DMS153 (cell line): Measurements from ENCODE around the gene GCFC2.
"Not testable (repeated sequence)": the region's sequence is repeated elsewhere in the genome, so short reads cannot be mapped to it uniquely, and the experiment has no call there.

ENCODE experiments used
- DNase-seq: peaks from one replicate; lab custom pipeline; 2025; lab: John Stamatoyannopoulos, UW

The GCFC2 gene

DNA sequence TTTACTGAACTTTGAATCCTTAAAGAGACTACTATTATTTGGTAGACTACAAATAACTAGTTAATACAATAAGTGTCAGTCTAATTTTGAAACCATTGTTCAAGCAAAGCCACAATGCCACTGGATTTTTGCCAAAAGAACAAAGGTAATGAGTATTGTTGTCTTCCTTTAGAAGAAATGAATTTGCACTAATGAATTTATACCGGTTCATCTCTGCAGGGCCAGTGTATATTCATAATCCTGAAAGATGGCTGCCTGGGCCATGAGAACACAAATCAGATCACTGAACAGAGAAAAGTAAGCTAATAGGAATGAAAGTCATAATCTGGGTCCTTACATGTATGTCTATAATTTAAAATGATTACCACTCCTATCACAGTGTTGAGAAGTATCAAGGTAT, 31.2 kb downstream of the GCFC2 start:
- no peak for DNase-seq

DNA sequence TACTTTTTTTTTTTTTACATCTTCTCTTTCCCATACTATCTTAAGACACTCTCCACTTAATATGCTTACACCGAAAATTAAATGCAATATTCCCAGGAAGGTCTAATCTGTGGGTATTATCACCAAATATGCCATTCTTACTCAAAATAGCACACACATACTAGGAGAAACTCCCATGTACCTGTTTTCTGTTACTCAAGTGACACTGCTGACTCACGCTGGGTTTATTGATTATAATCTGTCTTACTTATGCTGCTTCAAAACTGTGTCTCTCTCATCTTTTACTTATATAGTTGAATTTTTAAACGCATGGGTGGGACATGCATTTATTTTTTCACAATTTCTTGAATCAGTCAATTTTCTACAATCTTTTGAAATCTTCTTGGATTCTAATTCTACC, 34.3 kb downstream of the GCFC2 start:
- no peak for DNase-seq

DNA sequence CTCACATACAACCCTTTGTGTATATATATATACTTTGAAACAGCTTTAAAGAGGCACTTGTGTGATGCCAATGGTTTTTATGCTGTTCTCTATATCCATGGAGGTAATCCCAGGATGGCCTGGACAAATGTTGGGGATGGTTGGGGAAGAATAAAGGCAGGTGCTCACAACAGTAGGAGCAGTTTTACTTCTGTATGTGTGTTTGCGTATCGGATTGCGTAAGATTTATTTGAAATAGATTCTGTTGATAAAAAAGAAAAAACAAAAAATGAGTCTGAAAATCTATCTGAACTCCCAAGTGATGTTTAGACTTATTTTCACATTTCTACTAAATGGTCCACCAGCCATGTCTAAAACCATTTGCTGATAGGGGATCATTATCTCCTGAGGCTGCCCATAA, 34.8 kb downstream of the GCFC2 start:
- DNase-seq, result no peak

DNA sequence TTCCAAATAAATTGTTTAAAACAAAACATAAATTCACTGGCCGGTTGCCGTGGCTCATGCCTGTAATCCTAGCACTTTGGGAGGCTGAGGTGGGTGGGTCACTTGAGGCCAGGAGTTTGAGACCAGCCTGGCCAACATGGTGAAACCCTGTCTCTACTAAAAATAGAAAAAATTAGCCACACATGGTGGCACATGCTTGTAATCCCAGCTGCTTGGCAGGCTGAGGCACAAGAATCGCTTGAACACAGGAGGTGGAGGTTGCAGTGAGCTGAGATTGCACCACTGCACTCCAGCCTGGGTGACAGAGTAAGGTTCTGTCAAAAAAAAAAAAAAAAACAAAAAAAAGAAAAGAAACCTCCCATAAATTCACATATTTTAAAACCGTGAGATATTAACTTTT, 35.3 kb downstream of the GCFC2 start:
- not testable (repeated sequence) for DNase-seq

DNA sequence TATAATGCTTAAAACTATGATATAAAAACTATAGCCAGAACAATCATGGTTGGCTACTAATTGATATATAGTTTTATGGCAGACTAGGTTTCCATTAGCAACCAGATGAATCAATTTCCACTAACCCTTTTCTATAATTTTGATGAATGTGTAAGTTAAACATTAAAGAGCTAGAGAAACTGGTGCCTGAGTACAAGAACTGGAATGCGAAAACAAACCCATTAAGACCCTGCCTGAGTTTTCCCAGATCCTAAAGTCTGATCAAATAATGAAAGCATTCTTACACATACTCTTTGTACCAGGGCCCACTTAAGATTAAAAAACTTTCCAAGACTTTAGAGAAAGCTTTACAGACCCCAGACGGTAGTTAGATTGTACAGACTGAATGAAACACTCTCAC, 42.8 kb downstream of the GCFC2 start:
- DNase-seq, result no peak

DNA sequence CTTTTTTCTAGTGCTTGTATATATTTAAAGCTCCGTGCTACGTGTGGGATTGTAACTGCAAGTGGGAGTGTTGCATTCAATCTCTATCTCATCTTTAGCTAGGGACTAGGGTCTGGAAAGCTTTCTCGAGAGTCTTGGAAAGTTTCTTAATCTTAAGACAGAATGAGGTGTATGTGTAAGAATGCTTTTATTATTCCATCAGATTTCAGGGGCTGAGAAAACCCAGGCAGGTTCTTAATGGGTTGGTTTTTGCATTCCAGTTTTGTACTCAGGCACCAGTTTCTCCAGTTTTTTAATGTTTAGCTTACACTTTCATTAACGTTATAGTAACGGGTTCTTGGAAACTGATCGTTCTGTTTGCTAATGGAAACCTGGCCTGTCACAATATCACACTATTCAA, 43.8 kb downstream of the GCFC2 start:
- no peak for DNase-seq

DNA sequence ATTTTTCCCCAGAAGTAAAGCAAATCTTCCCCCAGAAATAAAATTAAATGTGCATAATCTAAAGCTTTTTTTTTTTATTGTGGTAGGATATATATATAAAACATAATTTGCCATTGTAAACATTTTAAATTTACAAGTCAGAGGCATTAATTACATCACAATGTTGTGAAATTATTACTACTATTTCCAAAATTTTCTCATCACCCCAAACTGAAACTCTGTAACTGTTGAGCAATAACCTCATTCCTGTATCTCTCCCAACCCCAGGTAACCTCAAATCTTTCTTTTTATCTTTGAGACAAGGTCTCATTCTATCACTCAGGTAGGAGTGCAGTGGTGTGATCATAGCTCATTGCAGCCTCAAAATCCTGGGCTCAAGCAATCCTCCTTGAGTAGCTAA, 52.9 kb downstream of the GCFC2 start:
- DNase-seq, result no peak

DNA sequence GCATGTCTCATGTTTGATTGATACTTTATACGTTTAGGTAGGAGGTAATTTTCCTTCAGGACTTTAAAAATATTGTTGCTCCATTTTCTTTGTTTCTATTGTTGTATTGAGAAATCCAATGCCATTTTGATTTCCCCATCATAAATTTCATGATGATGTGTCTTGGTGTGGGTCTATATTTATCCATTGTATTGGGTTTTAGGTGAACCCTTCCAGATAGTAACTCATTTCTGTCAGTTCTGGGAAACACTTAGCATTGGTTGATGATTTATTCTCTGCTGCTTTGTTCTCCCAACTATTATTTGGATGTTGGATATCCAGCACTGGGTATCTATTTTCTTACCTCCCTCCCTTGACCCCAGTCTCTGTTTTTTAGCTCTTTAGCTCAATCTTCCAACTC, 54.2 kb downstream of the GCFC2 start:
- no peak for DNase-seq

DNA sequence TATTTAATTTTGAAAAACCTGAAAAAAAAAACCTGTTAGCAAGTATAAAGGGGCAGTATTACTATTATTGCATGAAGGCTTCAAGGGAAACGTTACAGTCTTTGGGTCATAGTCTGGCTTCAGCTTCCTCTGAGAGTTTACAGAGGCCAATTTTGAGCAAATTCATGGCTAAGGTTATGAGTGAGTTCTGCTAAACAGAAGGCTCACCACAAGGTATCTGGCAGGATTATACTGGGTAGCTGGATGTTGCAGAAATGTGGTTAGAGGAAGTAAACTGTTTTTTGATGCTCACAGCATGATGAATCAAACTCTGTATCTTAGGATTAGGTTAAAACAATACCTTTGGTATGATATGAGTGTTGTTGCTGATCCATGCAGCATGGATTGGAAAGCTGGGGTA, 54.9 kb downstream of the GCFC2 start:
- no peak for DNase-seq

DNA sequence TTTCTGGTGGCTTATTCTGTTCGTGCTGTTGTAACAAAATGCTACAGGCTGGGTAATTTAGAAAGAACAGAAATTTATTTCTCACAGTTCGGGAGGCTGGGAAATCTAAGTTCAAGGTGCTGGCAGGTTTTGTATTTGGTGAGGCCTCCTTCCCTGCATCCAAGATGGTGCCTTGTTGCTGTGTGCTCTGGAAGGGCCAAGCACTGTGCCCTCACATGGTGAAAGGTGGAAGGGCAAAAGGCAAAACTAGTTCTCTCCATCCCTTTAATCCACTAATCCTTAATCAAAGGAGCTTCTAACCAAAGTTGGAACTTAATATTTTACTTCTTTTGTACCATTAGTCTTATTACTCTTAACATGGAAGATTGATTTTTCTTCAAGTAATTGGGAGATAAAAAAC, 56.7 kb downstream of the GCFC2 start:
- DNase-seq, result no peak

DNA sequence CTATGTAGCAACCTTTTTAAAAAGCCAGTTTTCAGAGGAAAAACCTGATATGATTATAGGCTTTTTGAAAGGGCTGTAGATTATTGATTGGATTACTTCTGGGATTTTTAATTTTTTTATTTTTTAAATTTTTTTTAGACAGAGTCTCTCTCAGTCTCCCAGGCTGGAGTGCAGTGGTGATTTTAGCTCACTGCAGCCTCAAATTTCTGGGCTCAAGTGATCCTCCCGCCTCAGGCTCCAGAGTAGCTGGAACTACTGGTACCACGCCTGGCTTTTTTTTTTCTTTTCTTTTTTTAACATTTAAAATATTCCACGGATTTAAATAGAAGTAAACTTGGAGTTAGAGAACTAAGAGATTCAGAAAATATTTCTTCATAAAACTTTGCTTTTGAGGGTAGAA, 62.9 kb downstream of the GCFC2 start:
- DNase-seq, result no peak

DNA sequence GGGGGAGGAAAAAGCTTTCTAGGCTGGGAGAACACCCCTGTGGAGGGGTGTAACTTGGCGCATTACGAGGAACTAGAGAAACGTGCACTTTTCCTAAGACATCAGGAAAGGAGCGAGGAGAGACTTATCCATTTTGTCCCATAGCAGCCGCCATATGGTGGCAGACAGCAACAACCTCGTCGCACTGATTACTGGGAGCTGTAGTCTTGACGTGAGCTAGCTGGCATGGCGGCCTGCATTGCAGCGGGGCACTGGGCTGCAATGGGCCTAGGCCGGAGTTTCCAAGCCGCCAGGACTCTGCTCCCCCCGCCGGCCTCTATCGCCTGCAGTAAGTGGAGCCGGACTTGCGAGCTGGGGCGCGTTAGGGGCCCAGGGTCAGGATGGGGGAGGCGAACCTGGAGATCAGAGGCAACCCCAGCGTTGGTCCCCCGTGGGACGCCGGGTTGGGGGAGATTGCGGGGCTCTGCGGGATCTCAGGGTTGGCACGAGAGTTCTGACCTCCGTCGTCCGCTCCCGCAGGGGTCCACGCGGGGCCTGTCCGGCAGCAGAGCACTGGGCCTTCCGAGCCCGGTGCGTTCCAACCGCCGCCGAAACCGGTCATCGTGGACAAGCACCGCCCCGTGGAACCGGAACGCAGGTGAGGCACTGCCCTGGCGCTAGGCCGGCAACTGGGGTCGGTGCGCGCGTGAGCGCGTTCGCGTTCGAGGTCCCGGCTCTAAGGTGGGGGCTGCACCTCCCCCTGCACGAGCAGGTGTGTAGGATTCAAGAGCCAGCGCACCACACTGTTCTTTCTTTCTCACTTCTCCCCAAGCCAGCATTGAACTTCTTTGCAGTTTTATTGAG, 63.9 kb downstream of the GCFC2 start, which contains the start of gene MRPL19:
Gene MRPL19 (plus strand): TSS at position 201 of the 843 bp plus-strand sequence. CDS start 25 bp downstream, at position 226.
- peak; percentile 66 for DNase-seq

DNA sequence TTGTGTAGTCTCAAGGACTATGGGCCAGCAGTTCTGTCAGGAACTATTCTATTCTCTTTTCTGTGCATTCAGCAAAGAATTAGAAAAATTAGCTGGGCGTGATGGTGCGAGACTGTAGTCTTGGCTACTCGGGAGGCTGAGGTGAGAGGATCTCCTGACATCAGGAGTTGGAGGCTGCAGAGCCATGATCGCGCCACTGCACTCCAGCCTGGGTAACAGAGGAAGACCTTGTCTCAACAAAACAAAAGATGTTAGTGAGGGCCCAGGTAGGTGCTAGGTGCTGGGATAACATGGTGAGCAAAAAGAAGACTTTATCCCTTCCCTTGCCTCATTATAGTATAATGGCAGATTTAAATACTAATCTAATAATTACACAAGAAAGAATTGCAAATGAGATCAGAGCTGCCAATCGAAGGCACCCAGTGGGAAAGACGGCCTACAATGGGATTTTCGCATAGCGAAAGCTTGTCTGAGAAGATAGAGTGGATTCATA, 64.6 kb downstream of the GCFC2 start:
- DNase-seq, result no peak

DNA sequence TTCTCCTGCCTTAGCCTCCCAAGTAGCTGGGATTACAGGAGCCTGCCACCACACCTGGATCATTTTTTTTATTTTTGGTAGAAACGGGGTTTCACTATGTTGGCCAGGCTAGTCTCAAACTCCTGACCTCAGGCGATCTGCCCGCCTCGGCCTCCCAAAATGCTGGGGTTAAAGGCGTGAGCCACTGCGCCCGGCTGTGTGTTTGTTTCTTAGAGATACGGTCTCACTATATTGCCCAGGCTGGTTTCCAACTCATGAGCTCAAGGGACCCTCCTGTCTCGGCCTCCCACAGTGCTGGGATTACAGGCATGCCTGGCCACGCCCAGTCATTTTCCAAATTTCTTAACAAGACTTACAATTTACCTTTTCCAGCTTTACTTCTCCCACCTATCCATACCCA, 65.1 kb downstream of the GCFC2 start:
- no peak for DNase-seq

DNA sequence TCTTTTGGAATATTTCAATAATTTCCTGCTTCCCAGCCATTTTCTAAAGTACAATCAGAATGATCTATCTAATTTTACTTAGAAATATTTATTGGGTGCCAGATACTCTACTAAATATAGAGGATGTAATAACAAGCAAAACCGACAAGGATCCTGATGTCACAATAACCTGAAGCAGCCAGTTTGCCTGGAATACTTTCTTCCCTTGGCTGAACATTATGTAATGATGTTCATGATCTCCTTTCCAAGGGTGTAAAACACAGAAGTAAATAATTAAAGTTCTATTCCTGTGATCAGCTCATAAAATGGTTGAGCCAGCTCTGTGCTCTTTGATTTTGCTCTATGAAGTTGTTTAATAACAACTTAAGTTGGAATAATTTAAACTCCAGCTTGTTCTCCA, 66.7 kb downstream of the GCFC2 start:
- DNase-seq, result no peak

DNA sequence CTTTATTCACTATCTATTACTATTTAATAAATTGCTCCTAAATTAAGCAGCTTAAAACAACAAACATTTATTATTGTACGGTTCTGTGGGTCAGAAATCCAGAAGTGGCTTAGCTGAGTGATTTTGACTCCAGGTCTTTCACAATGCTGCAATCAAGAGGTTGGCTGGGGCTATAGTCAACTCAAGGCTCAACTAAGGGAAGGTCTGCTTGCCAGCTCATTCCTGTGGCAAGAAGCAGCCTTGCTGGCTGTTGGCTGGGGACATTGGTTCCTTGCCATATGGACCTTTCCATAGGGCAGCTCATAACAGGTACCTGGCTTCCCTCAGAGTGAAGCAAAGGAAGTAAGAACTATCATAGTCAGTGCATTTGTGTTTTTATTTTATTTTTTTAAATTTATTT, 69.1 kb downstream of the GCFC2 start:
- no peak for DNase-seq

DNA sequence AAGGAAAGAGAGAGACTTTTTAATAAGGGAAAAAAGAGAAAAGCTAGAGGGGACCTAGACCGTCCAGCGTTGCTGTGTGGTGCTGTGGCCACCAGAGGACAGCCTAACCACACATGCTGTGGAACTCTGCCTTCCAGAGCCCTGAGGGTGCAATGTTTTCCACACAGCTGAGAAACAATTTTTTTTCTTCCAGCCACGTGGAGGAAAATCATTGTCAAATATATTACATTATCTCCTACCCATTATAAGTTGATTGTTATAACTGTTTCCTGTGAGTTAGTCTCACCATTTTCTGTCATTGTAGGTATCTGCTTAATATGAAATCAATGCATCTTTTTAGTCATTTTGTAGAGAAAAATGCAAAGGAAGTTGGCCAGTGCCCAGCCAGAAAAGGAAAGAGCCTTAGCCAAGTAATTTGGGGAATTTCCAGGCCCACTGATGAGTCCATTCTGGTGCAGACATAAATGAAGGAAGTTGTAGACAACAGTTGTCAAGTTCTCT, 70.0 kb downstream of the GCFC2 start:
- no peak for DNase-seq

DNA sequence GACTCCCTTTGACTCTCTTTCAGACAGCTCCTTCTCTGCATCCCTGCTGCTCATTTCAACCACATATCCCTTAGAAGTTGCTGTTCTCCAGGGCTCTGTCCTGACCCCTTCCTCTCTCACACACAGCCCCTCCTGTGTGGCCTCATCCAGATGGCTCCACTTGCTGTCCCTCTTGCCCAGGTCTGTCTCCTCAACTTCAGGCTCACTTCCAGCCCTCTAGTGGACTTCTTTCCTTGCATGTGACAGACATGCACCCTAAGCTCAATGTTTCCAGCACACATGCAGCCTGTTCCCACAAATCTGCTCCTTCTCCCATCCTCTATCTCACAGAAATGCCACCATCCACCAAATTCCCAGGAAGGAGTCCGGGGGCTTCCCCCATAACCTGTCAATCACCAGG, 73.1 kb downstream of the GCFC2 start:
- DNase-seq, result no peak

DNA sequence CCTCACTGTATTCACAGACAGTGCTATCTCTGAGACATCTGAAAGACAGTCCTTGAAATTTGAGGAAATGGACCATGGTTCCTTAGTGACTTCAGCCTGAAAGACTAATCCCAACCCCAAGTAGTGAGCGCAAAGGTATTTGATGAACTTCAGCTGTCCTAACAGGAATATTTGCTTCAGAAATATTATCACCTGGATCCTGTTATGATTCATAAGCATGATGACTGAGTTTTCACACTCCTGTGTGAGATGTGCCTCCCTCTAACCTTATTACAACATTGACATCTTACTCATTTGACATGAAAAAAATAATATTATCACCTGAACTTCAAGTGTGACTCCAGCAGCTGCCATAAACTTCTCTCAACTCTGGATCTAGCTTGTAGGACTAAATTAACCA, 75.8 kb downstream of the GCFC2 start:
- no peak for DNase-seq

DNA sequence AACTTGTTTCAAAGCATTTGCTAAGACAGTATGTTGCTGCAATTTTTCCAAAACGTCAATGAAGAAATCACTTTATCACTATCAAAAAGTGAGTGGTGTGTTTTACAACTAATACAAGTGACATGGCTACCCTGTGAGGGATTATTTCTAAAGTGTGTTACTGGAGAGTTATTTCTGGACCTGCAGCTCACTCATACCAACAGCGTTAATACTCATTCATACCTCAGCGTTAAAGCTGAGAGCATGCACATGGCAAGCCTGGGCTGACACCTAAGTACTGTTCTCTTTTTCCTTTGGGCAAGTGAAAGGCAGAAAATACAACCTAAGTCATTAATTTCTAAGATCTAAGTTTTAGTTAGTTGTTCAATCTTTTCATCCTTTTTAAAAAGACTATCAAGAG, 77.1 kb downstream of the GCFC2 start:
- DNase-seq, result no peak

DNA sequence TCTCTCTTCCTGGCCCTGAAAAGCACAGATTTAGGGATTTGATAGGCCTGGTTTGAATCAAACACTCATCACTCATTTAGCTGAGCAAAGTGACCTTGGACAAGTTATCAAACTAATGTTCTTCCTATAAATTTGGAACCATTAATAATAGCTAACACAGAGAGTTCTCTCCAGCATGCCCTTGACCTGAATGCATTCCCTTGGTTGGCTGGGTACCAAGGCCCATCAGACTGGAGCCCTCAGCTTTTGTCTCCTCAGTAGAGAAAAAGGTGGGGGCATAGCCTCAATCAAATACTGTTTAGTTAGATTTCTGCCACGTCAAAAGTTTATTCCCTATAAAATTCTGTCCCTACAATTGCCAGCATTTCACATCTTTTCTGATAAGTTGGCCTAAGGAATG, 77.9 kb downstream of the GCFC2 start:
- DNase-seq, result no peak

DNA sequence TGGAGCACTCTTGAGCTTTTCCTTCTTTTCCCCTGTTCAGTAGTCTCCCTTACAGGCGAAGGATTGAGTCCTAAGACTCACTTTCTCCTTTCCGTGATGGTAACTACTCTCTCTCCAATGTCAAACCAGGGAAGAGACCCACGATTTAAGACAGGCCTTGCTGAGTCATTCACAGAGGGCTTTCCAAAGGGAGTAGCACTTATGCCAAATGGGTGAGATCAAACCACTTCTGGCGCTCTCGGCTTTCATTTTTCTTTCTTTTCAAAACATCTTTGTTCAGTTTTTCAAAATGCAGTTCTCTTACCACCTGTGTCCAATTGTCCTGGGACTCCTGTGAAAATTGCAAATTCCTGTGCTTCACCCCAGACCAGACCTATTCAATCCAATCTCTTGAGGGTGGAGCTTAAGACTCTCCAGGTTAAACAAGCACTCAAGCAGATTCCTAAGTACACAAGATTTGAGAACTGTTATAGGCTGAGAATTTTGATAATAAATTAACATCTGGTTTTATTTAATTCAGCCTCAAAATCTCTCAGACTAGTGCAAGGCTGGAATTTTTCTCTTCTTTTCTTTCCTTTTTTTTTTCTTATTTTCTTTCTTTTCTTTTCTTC, 78.5 kb downstream of the GCFC2 start:
- no peak for DNase-seq

DNA sequence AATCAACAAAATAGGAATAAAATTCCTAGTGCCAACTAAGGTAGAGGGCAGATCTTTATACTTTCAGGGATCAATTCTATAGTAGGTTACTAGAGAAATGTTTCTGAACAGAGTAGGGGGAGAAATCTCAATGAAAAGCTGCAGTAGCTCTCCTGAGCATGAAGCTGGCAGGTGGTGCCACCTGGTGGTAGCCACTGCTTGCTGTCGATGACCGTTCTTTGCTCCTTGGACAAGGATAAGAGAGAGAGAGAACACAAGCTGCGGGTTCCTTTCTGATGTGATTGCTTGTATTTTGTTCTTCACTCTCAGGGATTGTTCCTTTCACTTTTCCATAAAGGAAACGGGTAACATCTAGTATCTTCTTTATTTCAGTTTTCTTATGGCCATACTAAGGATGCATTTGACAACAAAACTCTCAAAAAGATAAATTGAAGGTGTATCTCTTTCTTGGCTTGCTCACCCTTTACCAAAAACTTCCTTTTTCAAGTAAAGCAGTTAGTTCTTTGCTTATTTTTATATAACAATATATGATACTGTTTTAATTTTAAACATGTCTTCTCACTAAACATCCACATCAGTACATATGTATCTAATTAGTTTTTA, 82.7 kb downstream of the GCFC2 start:
- DNase-seq, result peak; percentile 52
